ENCODE data around the gene ZFP14.

Gene ZFP14

GRCh38 chr19:36378625-36379509, at the start of gene ZFP14:
Gene ZFP14 (minus strand): TSS chr19:36379201. CDS start chr19:36367892, 11,309 bp downstream.
- peak; percentile 95 for DNase-seq

- DNase-seq = no peak
These were observed 44.9 kb upstream of the ZFP14 start for GRCh38 chr19:36423925-36424324.

- DNase-seq = no peak
These were observed 42.9 kb upstream of the ZFP14 start for GRCh38 chr19:36421749-36422481.

- no peak for DNase-seq
These were observed 42.2 kb upstream of the ZFP14 start for GRCh38 chr19:36420961-36421748.

GRCh38 chr19:36418287-36419001, 39.4 kb upstream of the ZFP14 start, which contains the start of gene ZFP82:
Gene ZFP82 (minus strand): TSS chr19:36418644. CDS start chr19:36409789, 8,855 bp downstream.
- DNase-seq = peak; percentile 81

GRCh38 chr19:36417752-36418286, 38.8 kb upstream of the ZFP14 start:
- no peak for DNase-seq

GRCh38 chr19:36409841-36410240, 30.8 kb upstream of the ZFP14 start:
- DNase-seq = no peak

- DNase-seq = no peak
These were observed 29.1 kb upstream of the ZFP14 start for GRCh38 chr19:36408101-36408500.

- no peak for DNase-seq
These were observed 25.5 kb upstream of the ZFP14 start for GRCh38 chr19:36404498-36404897.

- DNase-seq = no peak
These were observed 22.5 kb upstream of the ZFP14 start for GRCh38 chr19:36401475-36401874.

- DNase-seq = no peak
These were observed 19.6 kb upstream of the ZFP14 start for GRCh38 chr19:36398571-36398970.

- no peak for DNase-seq
These were observed 14.1 kb upstream of the ZFP14 start for GRCh38 chr19:36392916-36393673.

GRCh38 chr19:36379510-36379819, 464 bp upstream of the ZFP14 start:
- no peak for DNase-seq

GRCh38 chr19:36377541-36378178, 1.3 kb downstream of the ZFP14 start:
- no peak for DNase-seq

- DNase-seq = no peak
These were observed 5.3 kb downstream of the ZFP14 start for GRCh38 chr19:36373638-36374156.

GRCh38 chr19:36371886-36372285, 7.1 kb downstream of the ZFP14 start:
- DNase-seq = no peak

GRCh38 chr19:36363845-36364244, 15.2 kb downstream of the ZFP14 start:
- DNase-seq = no peak

GRCh38 chr19:36340786-36341372, 38.1 kb downstream of the ZFP14 start:
- no peak for DNase-seq

- DNase-seq = peak; percentile 47
These were observed 47.4 kb downstream of the ZFP14 start for GRCh38 chr19:36331353-36332228.

All from activated naive CD4-positive, alpha-beta T cell treated with anti-CD3 and anti-CD28 coated beads, Interleukin-2, amount 50 U/mL, for 16 hours (primary cell).